B cell (primary cell): Measurements from ENCODE around the gene CAPN10. TPM values are rescaled to one million over a fixed set of nuclear protein-coding genes. Genes with fewer than 3 reads are reported as not detected.

Experiments
- ATAC-seq: fragments of 200-7000 bp; cut with Tn5 transposase; one replicate; pipeline ENCODE4 v1.10.0; 2021; ENCODE audit warnings: low read depth, mild to moderate bottlenecking, moderate number of reproducible peaks, moderate library complexity
- CTCF ChIA-PET: fragments of 350-600 bp; sonication (Branson Sonifier 250); formaldehyde crosslinking; loops from one replicate; lab custom pipeline; 2021; ENCODE audit warnings: antibody characterized with exemption, inconsistent platforms; lab: Charles Lee
- POLR2A ChIA-PET: fragments of 350-600 bp; sonication (Branson Sonifier 250); formaldehyde crosslinking; loops from one replicate; lab custom pipeline; 2021; ENCODE audit warnings: antibody characterized with exemption; lab: Charles Lee
- DNase-seq: peaks from one replicate; pipeline ENCODE4 v3.0.0; 2013
- H2AFZ ChIP-seq: 2 replicates; pipeline ENCODE4 v1.6.1; 2012; ENCODE audit warnings: mild to moderate bottlenecking, low read depth, low read length; ENCODE audit not compliant: insufficient read depth, poor library complexity, severe bottlenecking
- H3K27ac ChIP-seq, 2 donors: 1 replicate in 1 of 2; 2 replicates in 1 of 2; pipeline ENCODE4 v1.5.1; 2012 to 2013; ENCODE audit warnings: low read length in 2 of 2, mild to moderate bottlenecking in 2 of 2, moderate library complexity in 1 of 2
- H3K27me3 ChIP-seq, 4 experiments: fragments of 200-600 bp in 1 of 4; sonication (generic) in 1 of 4; replicated peaks in 1 of 4; 1 replicate in 2 of 4; 2 replicates in 2 of 4; pipeline versions ENCODE4 v1.6.1 to v1.7.0; 2013 to 2016; ENCODE audit warnings: low read length in 3 of 4, mild to moderate bottlenecking in 2 of 4, mixed read lengths in 1 of 4, moderate library complexity in 1 of 4; ENCODE audit not compliant: insufficient read depth in 4 of 4, control insufficient read depth in 3 of 4; ENCODE audit errors: control extremely low read depth in 1 of 4
- H3K36me3 ChIP-seq, 2 experiments: replicated peaks in 1 of 2; 1 replicate in 1 of 2; 2 replicates in 1 of 2; pipeline versions ENCODE4 v1.6.1 to v1.7.1; 2013; ENCODE audit warnings: low read length in 1 of 2; ENCODE audit not compliant: insufficient read depth in 2 of 2, control insufficient read depth in 1 of 2; ENCODE audit errors: control extremely low read depth in 1 of 2, extremely low read depth in 1 of 2
- H3K4me1 ChIP-seq, 2 donors: fragments of 200-600 bp in 1 of 2; sonication (generic) in 1 of 2; 1 replicate in 1 of 2; 2 replicates in 1 of 2; pipeline versions ENCODE4 v1.5.1 to v1.6.1; 2013 to 2017; ENCODE audit warnings: low read length in 2 of 2; ENCODE audit not compliant: control insufficient read depth in 2 of 2, insufficient read depth in 2 of 2
- H3K4me2 ChIP-seq: replicated peaks from 2 replicates; pipeline ENCODE3; 2012; ENCODE audit warnings: mild to moderate bottlenecking, low read depth, low read length; ENCODE audit not compliant: poor library complexity, severe bottlenecking
- H3K4me3 ChIP-seq, 5 experiments: fragments of 200-600 bp in 1 of 5; sonication (generic) in 1 of 5; 1 replicate in 3 of 5; 2 replicates in 2 of 5; pipeline versions ENCODE4 v1.5.1 to v1.7.0; 2011 to 2016; ENCODE audit warnings: low read length in 4 of 5, mild to moderate bottlenecking in 4 of 5, low read depth in 2 of 5, control low read depth in 1 of 5, moderate library complexity in 1 of 5; ENCODE audit not compliant: insufficient read depth in 1 of 5; ENCODE audit errors: control extremely low read depth in 1 of 5, extremely low read depth in 1 of 5
- H3K79me2 ChIP-seq: fragments of 200-600 bp; sonication (generic); one replicate; pipeline ENCODE4 v1.6.0; 2016; ENCODE audit warnings: low read length; ENCODE audit not compliant: control insufficient read depth, insufficient read depth
- H3K9ac ChIP-seq: fragments of 200-600 bp; sonication (generic); 2 replicates; pipeline ENCODE4 v1.6.1; 2017; ENCODE audit warnings: mild to moderate bottlenecking, low read length, moderate library complexity
- H3K9me3 ChIP-seq, 3 donors: one replicate each; pipeline versions ENCODE4 v1.6.1 to v1.7.1; 2013; ENCODE audit warnings: low read length in 2 of 3; ENCODE audit not compliant: control insufficient read depth in 2 of 3, insufficient read depth in 1 of 3; ENCODE audit errors: control extremely low read depth in 1 of 3
- H4K20me1 ChIP-seq: 2 replicates; pipeline ENCODE4 v1.6.0; 2012; ENCODE audit warnings: mild to moderate bottlenecking, low read length; ENCODE audit not compliant: insufficient read depth, control insufficient read depth, poor library complexity, severe bottlenecking
- H3K27ac Mint-ChIP-seq: one replicate; pipeline ENCODE4 v1.8.0; 2021; ENCODE audit warnings: mixed read lengths
- H3K27me3 Mint-ChIP-seq: one replicate; pipeline ENCODE4 v1.8.0; 2021; ENCODE audit warnings: mixed read lengths
- H3K4me1 Mint-ChIP-seq: one replicate; pipeline ENCODE4 v1.8.0; 2021; ENCODE audit warnings: mixed read lengths
- H3K4me3 Mint-ChIP-seq: one replicate; pipeline ENCODE4 v1.8.0; 2021; ENCODE audit warnings: mixed read lengths
- H3K9me3 Mint-ChIP-seq: one replicate; pipeline ENCODE4 v1.8.0; 2022; ENCODE audit warnings: mixed read lengths; ENCODE audit not compliant: insufficient read depth
- CTCF ChIP-seq: fragments of 200-600 bp; IDR thresholded peaks from one replicate; pipeline ENCODE4 v1.8.0; 2022; ENCODE audit warnings: antibody characterized with exemption, mild to moderate bottlenecking
- EZH2 ChIP-seq: IDR thresholded peaks from 2 replicates; pipeline ENCODE4 v1.6.1; 2012; ENCODE audit warnings: borderline replicate concordance, low read depth, mild to moderate bottlenecking, moderate library complexity, low read length; ENCODE audit not compliant: insufficient read depth, poor library complexity, severe bottlenecking
- WGBS: methylation state at CpG from one replicate; pipeline ENCODE4 v1.1.5; 2013; ENCODE audit warnings: missing lambda C conversion rate; ENCODE audit not compliant: insufficient coverage; 5-methylcytosine and 5-hydroxymethylcytosine counted together
- intact Hi-C: fragments of 100-400 bp; cut with micrococcal nuclease; formaldehyde crosslinking; loops from one replicate; pipeline ENCODE4 v1.10.0; 2022
- polyA plus RNA-seq: library from polyadenylated mRNA; depleted of rRNA; stranded (reverse); fragments of >200 nt; gene quantifications from 2 replicates; pipeline ENCODE4 v1.2.3, GENCODE V29; 2012
- total RNA-seq, 2 donors: library from RNA; stranded (reverse); fragments of 120-200 nt in 1 of 2; gene quantifications; 1 replicate in 1 of 2; 2 replicates in 1 of 2; pipeline versions ENCODE4 v1.2.3 to v1.2.4, GENCODE V29; 2013 to 2022

CAPN10 gene
- total and polyA plus RNA-seq, 2 donors (not counting 1 experiment from before 2014, with no cell fraction given) = 73.4 to 92.1 TPM

GRCh38 chr2:240635998-240636547 is 49.5 kb downstream of the CAPN10 start:
- H3K9ac ChIP-seq = no peak overlapping the region
- no peak for TF ChIP-seq CTCF
- ChIA-PET POLR2A (no interaction called here), CTCF (no interaction called here)
- no peaks in the 10 kb centered on the region for H3K79me2 ChIP-seq
- no peaks in the 10 kb centered on the region for H3K36me3 ChIP-seq
- Mint-ChIP-seq H3K9me3 (peaks cover 4% of the 10 kb centered on the region), H3K4me3 (no peak overlapping the region), H3K4me1 (no peaks in the 10 kb centered on the region), H3K27me3 (peaks cover 3% of the 10 kb centered on the region), H3K27ac (no peak overlapping the region)
- H3K4me1 ChIP-seq = no peaks in the 10 kb centered on the region
- H3K9me3 ChIP-seq = peaks cover 0 to 43% (median 17%) of the 10 kb centered on the region in 3 donors
- 86% methylated on average over 2 of the region's 3 CpGs for WGBS
- ATAC-seq = no peak
- no peaks in the 10 kb centered on the region for H3K27me3 ChIP-seq
- H3K4me3 ChIP-seq = no peak overlapping the region
- no peak for DNase-seq
- intact Hi-C loops = no loop called here
- no peaks in the 10 kb centered on the region for H4K20me1 ChIP-seq
- no peak overlapping the region for H3K27ac ChIP-seq
- H2AFZ ChIP-seq = no peak overlapping the region
- H3K4me2 ChIP-seq = no peak overlapping the region

GRCh38 chr2:240636563-240637115 is 50.1 kb downstream of the CAPN10 start:
- peaks cover 3% of the 10 kb centered on the region for H3K27me3 Mint-ChIP-seq
- no peak overlapping the region for H3K4me3 Mint-ChIP-seq
- ATAC-seq (no peak), DNase-seq (no peak)
- intact Hi-C loops = no loop called here
- H3K27ac ChIP-seq = no peak overlapping the region
- CTCF ChIA-PET = no interaction called here
- WGBS = 84% methylated on average over 9 of the region's 11 CpGs
- no peaks in the 10 kb centered on the region for H3K4me1 ChIP-seq
- H3K9me3 ChIP-seq = peaks cover 0 to 42% (median 17%) of the 10 kb centered on the region in 3 donors
- no peak overlapping the region for H2AFZ ChIP-seq
- H3K4me1 Mint-ChIP-seq = no peaks in the 10 kb centered on the region
- no peak overlapping the region for H3K4me3 ChIP-seq
- no peak for TF ChIP-seq EZH2
- TF ChIP-seq CTCF = no peak
- H3K9me3 Mint-ChIP-seq = peaks cover 4% of the 10 kb centered on the region
- no peaks in the 10 kb centered on the region for H4K20me1 ChIP-seq
- H3K79me2 ChIP-seq = no peaks in the 10 kb centered on the region
- POLR2A ChIA-PET = no interaction called here
- H3K27me3 ChIP-seq = no peaks in the 10 kb centered on the region
- no peak overlapping the region for H3K27ac Mint-ChIP-seq
- H3K4me2 ChIP-seq = no peak overlapping the region
- no peak overlapping the region for H3K9ac ChIP-seq
- no peaks in the 10 kb centered on the region for H3K36me3 ChIP-seq
